Caco-2 (cell line): Measurements from ENCODE around the gene MPL. TPM values are rescaled to one million over a fixed set of nuclear protein-coding genes. Genes with fewer than 3 reads are reported as not detected.

ENCODE experiments used
- Bru-seq: library from RNA; stranded (reverse); fragments of 400-500 nt; gene quantifications from one replicate; lab custom pipeline; 2021; lab: Mats Ljungman, UMichigan
- BruChase-seq, 2 experiments: library from RNA; stranded (reverse); fragments of 400-500 nt; gene quantifications; one replicate each; lab custom pipeline; 2021; lab: Mats Ljungman, UMichigan
- BruUV-seq: library from RNA; stranded (reverse); fragments of 400-500 nt; replicated peaks from 2 replicates; lab custom pipeline; 2021; lab: Mats Ljungman, UMichigan
- CTCF ChIA-PET: fragments of 300-600 bp; sonication (Branson Sonifier 250); formaldehyde crosslinking; loops from one replicate; lab custom pipeline; 2022; ENCODE audit warnings: antibody characterized with exemption; lab: Charles Lee
- POLR2A ChIA-PET: fragments of 300-600 bp; sonication (Branson Sonifier 250); formaldehyde crosslinking; loops from one replicate; lab custom pipeline; 2022; ENCODE audit warnings: antibody characterized with exemption; lab: Charles Lee
- DNase-seq, 2 experiments: peaks; one replicate each; pipeline versions ENCODE4 v3.0.0 to v3.0.0-alpha.2; 2020 to 2022
- H3K27me3 ChIP-seq: replicated peaks from 2 replicates; pipeline ENCODE4 v1.6.0; 2011; ENCODE audit warnings: low read length; ENCODE audit not compliant: control insufficient read depth, insufficient read depth
- H3K36me3 ChIP-seq: 2 replicates; pipeline ENCODE4 v1.5.1; 2011; ENCODE audit warnings: low read length; ENCODE audit not compliant: control insufficient read depth, insufficient read depth
- H3K4me1 ChIP-seq: fragments of 250-450 bp; sonication (Bioruptor Pico); 2 replicates; pipeline ENCODE4 v1.5.1; 2020; ENCODE audit warnings: mild to moderate bottlenecking
- H3K4me3 ChIP-seq: 2 replicates; pipeline ENCODE4 v1.5.1; 2011; ENCODE audit warnings: low read depth, mild to moderate bottlenecking, control low read depth, low read length
- H3K9me3 ChIP-seq: fragments of 250-450 bp; sonication (Bioruptor Pico); 2 replicates; pipeline ENCODE4 v1.5.1; 2020; ENCODE audit warnings: mild to moderate bottlenecking, moderate library complexity
- H3K27ac Mint-ChIP-seq: one replicate; pipeline ENCODE4 v1.8.0; 2022; ENCODE audit warnings: mixed read lengths; ENCODE audit not compliant: unreplicated experiment
- H3K27me3 Mint-ChIP-seq: one replicate; pipeline ENCODE4 v1.8.0; 2022; ENCODE audit warnings: mixed read lengths; ENCODE audit not compliant: insufficient read depth, unreplicated experiment
- H3K36me3 Mint-ChIP-seq: one replicate; pipeline ENCODE4 v1.8.0; 2022; ENCODE audit warnings: mild to moderate bottlenecking, mixed read lengths; ENCODE audit not compliant: insufficient read depth, unreplicated experiment
- H3K4me1 Mint-ChIP-seq: one replicate; pipeline ENCODE4 v1.8.0; 2022; ENCODE audit warnings: low read depth, mixed read lengths; ENCODE audit not compliant: unreplicated experiment
- H3K4me3 Mint-ChIP-seq: one replicate; pipeline ENCODE4 v1.8.0; 2022; ENCODE audit warnings: mild to moderate bottlenecking, moderate library complexity, mixed read lengths; ENCODE audit not compliant: unreplicated experiment
- H3K9me3 Mint-ChIP-seq: one replicate; pipeline ENCODE4 v1.8.0; 2022; ENCODE audit warnings: mixed read lengths; ENCODE audit not compliant: unreplicated experiment
- intact Hi-C: fragments of 100-400 bp; cut with micrococcal nuclease; formaldehyde crosslinking; loops from one replicate; pipeline ENCODE4 v1.10.0; 2022; ENCODE audit not compliant: unreplicated experiment
- long read RNA-seq: library from polyadenylated mRNA; stranded (forward); transcript quantifications from one replicate; pipeline ENCODE4 v2.0.0, GENCODE V29; 2022
- total RNA-seq: library from RNA; stranded (reverse); gene quantifications from 2 replicates; pipeline ENCODE4 v1.2.3, GENCODE V29; 2022
- TF ChIP-seq, protein P1 (sequence below), 2 experiments: fragments of 200-600 bp in 1 of 2; IDR thresholded peaks; 1 replicate in 1 of 2; 2 replicates in 1 of 2; pipeline versions ENCODE4 v1.5.1 to v1.8.0; 2011 to 2022; ENCODE audit warnings: antibody characterized with exemption in 1 of 2, control low read depth in 1 of 2, inconsistent platforms in 1 of 2, low read depth in 1 of 2, low read length in 1 of 2, mild to moderate bottlenecking in 1 of 2, moderate library complexity in 1 of 2; ENCODE audit not compliant: insufficient read depth in 1 of 2, severe bottlenecking in 1 of 2, unreplicated experiment in 1 of 2

Gene MPL
- total RNA-seq (0.49 TPM in 1 of 2 replicates, not detected in the other), Bru-seq, nascent RNA (percentile 26 among the genes with signal in this experiment), BruChase-seq, experiment 1, labeled RNA remaining after a 2-hour chase (percentile 17 among the genes with signal in this experiment), BruChase-seq, experiment 2, labeled RNA remaining after a 6-hour chase (percentile 17 among the genes with signal in this experiment)
- long read RNA-seq: 0 reads

DNA sequence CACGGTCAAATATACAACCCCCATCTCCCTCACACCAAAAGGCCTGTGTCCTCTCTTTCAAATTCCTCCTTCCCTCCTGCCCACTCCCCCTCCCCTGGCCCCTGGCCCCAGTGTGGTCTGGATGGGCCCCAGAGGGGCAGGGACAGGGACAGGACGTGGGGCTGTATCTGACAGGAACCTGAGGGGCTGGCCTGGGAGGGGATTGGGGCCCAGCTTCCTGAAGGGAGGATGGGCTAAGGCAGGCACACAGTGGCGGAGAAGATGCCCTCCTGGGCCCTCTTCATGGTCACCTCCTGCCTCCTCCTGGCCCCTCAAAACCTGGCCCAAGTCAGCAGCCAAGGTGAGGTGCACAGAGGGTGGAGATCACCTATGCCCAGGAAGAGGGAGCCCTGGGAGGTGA lies at the start of gene MPL:
MPL (plus strand) TSS at position 231 of the 400 bp plus-strand sequence; CDS start at position 262, 31 bp downstream.
- intact Hi-C loops: no loop called here
- BruUV-seq: no TSS peak
- H3K27me3 Mint-ChIP-seq: no peaks in the 10 kb centered on the region
- no peak within 1 kb of the TSS for H3K27ac Mint-ChIP-seq
- no peaks in the 10 kb centered on the region for H3K4me1 ChIP-seq
- H3K9me3 Mint-ChIP-seq: no peaks in the 10 kb centered on the region
- CTCF ChIA-PET: no interaction called here
- H3K9me3 ChIP-seq: no peaks in the 10 kb centered on the region
- no peaks in the 10 kb centered on the region for H3K36me3 ChIP-seq
- H3K4me3 ChIP-seq: no peak within 1 kb of the TSS
- no peaks in the 10 kb centered on the region for H3K27me3 ChIP-seq
- peaks cover 9% of the 10 kb centered on the region for H3K4me1 Mint-ChIP-seq
- TF ChIP-seq, protein P1, sequence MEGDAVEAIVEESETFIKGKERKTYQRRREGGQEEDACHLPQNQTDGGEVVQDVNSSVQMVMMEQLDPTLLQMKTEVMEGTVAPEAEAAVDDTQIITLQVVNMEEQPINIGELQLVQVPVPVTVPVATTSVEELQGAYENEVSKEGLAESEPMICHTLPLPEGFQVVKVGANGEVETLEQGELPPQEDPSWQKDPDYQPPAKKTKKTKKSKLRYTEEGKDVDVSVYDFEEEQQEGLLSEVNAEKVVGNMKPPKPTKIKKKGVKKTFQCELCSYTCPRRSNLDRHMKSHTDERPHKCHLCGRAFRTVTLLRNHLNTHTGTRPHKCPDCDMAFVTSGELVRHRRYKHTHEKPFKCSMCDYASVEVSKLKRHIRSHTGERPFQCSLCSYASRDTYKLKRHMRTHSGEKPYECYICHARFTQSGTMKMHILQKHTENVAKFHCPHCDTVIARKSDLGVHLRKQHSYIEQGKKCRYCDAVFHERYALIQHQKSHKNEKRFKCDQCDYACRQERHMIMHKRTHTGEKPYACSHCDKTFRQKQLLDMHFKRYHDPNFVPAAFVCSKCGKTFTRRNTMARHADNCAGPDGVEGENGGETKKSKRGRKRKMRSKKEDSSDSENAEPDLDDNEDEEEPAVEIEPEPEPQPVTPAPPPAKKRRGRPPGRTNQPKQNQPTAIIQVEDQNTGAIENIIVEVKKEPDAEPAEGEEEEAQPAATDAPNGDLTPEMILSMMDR (IDR thresholded peaks at IDR 0.05; ENCODE audit: insufficient read depth in 1 of 2, low read depth in 1 of 2, low read length in 1 of 2, severe bottlenecking in 1 of 2, unreplicated experiment in 1 of 2): no peak
- no peak within 1 kb of the TSS for H3K4me3 Mint-ChIP-seq
- POLR2A ChIA-PET: no interaction called here
- H3K36me3 Mint-ChIP-seq: no peaks in the 10 kb centered on the region
- no peak for DNase-seq

DNA sequence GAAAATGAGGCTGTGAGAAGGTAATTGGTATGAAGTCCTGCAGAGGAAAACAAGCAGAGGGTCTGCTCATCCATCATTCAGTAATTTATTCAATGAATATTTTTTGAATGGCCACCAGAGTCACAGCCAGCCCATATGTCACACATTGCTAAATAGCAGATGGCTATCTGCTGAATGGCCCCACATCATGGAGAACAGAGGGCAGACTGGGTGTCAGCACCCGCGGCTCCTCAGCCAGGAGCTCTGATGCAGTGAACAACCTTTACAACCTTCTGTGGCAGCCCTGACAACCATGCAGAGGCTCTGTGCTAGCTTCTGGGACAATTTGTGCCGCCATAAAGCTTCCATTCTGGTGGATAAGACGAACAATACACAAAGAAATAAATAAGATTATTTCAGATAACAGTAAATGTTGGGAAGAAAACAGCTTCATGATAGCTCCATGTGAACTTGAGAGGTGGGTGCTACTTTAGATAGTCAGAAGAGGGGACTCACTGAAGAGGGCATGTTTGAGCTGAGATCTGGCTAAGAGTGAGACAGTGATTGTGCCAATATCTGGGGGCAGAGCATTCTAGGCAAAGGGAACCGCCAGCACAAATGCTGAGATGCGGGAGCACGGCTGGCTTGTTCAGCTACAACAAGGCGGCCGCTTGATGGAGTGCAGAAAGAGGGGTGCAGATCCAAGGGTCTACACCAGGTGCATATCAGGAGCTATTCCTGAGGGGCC lies 49.4 kb upstream of the MPL start:
- Mint-ChIP-seq H3K36me3 (peaks cover 5% of the 10 kb centered on the region), H3K27ac (no peak overlapping the region), H3K27me3 (no peaks in the 10 kb centered on the region), H3K9me3 (no peaks in the 10 kb centered on the region), H3K4me3 (no peak overlapping the region), H3K4me1 (peaks cover 15% of the 10 kb centered on the region)
- H3K27me3 ChIP-seq: no peaks in the 10 kb centered on the region
- BruUV-seq: no TSS peak
- no peaks in the 10 kb centered on the region for H3K9me3 ChIP-seq
- intact Hi-C loops: loop anchor here (10.0 kb wide), 1 partner anchor 53 kb away; no protein-coding TSS in a partner anchor
- TF ChIP-seq, protein P1 (IDR thresholded peaks at IDR 0.05; ENCODE audit: insufficient read depth in 1 of 2, low read depth in 1 of 2, low read length in 1 of 2, severe bottlenecking in 1 of 2, unreplicated experiment in 1 of 2): no peak
- ChIA-PET POLR2A (no interaction called here), CTCF (no interaction called here)
- no peak for DNase-seq
- H3K4me3 ChIP-seq: no peak overlapping the region
- H3K36me3 ChIP-seq: no peaks in the 10 kb centered on the region
- H3K4me1 ChIP-seq: peaks cover 20% of the 10 kb centered on the region

DNA sequence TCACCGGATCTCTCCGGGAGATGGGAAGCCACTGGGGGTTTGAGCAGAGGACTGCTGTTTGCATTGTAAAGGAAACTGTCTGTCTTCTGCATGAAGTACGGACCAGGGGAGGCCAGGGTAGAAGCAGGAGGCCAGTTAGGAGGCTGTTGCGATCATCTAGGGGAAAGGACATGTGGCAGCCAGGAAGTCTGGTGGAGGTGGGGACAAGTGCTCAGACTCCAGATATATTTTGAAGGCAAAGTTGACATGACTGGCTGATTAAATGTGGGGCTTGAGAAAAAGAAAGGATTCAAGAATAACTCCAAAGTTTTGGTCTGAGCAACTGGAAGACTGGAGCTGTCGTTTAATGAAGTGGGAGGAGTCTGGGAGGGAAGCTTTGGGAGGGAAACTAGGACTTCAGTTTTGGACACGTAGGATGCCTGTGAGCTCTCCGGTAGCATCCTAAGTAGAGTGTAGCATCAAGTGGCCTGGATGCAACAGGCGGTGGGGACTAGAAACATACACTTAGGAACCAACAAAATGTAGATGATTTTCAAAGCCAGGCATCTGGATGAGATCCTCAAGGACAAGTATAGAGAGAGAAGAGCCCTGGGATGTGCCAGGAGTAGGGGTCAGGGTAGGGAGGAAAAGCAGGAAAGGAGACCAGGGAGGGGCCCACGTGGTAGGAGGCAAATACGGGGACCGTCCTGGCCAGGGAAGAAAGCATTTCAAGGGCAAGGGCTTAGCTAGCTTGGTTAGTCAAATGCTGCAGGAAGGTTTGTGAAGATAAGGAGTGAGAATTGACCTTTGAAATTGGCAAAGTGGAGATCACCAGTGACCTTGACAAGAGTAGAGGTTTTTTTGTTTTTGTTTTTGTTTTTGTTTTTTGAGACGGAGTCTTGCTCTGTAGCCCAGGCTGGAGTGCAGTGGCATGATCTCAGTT lies 48.6 kb upstream of the MPL start:
- no TSS peak for BruUV-seq
- H3K4me3 ChIP-seq: no peak overlapping the region
- H3K27me3 Mint-ChIP-seq: no peaks in the 10 kb centered on the region
- intact Hi-C loops: loop anchor here (10.0 kb wide), 1 partner anchor 54 kb away; no protein-coding TSS in a partner anchor
- peaks cover 5% of the 10 kb centered on the region for H3K36me3 Mint-ChIP-seq
- H3K4me1 Mint-ChIP-seq: peaks cover 14% of the 10 kb centered on the region
- no peaks in the 10 kb centered on the region for H3K36me3 ChIP-seq
- CTCF ChIA-PET: no interaction called here
- no peaks in the 10 kb centered on the region for H3K27me3 ChIP-seq
- H3K9me3 Mint-ChIP-seq: no peaks in the 10 kb centered on the region
- POLR2A ChIA-PET: no interaction called here
- no peak overlapping the region for H3K27ac Mint-ChIP-seq
- DNase-seq: no peak
- H3K9me3 ChIP-seq: no peaks in the 10 kb centered on the region
- TF ChIP-seq, protein P1 (IDR thresholded peaks at IDR 0.05; ENCODE audit: insufficient read depth in 1 of 2, low read depth in 1 of 2, low read length in 1 of 2, severe bottlenecking in 1 of 2, unreplicated experiment in 1 of 2): no peak
- H3K4me1 ChIP-seq: peaks cover 17% of the 10 kb centered on the region
- H3K4me3 Mint-ChIP-seq: no peak overlapping the region
